Measurements from ENCODE around the gene C2orf42. TPM values are rescaled to one million over a fixed set of nuclear protein-coding genes. Genes with fewer than 3 reads are reported as not detected.

The C2orf42 gene
- total and polyA plus RNA-seq, 10 of the 15 experiments (the other 5 are each of a cell fraction or from before 2014, with no cell fraction given) = 5.5 to 19.8 (median 11.5) TPM

- intact Hi-C loops (cut with micrococcal nuclease; ENCODE audit: unreplicated experiment) (no loop called here), in situ Hi-C loops (cut with MboI) (no loop called here)
- no peak for ATAC-seq
- no peaks in the 10 kb centered on the region; the same call in 2 of the 3 replicates for H3K9me3 ChIP-seq (replicated peaks; ENCODE audit: control insufficient read depth, insufficient read depth, low read length)
- FAIRE-seq = no peak
- DNase-seq (ENCODE audit: low read depth, low spot score) = no peak
- ChIA-PET POLR2A (interaction anchor here (1.8 kb wide), 1 partner anchor 11 kb away, joined by 4 read pairs; the partner anchor contains the start of gene C2orf42), RAD21 (ENCODE audit: unreplicated experiment) (interaction anchor here (0.6 kb wide), 1 partner anchor 431 kb away, joined by 3 read pairs; no protein-coding TSS in a partner anchor), SMC1A (ENCODE audit: uncharacterized antibody, unreplicated experiment) (interaction anchor here (1.5 kb wide), 1 partner anchor 10 kb away, joined by 3 read pairs; no protein-coding TSS in a partner anchor), CTCF (no interaction called here)
- 78% methylated on average over 6 of the region's 6 CpGs for WGBS (ENCODE audit: insufficient coverage, insufficient replicate concordance, low lambda C conversion rate, missing lambda C conversion rate)
- H3K4me2 ChIP-seq (ENCODE audit: control insufficient read depth, insufficient read depth) = no peak overlapping the region
- TF ChIP-seq SPI1 (IDR thresholded peaks at IDR 0.05; ENCODE audit: borderline replicate concordance, insufficient read depth, low read depth, low read length) (no peak), MLLT1 (IDR thresholded peaks at IDR 0.05) (no peak), NFIC (IDR thresholded peaks at IDR 0.05; ENCODE audit: low read depth, low read length) (no peak), ZBED1 (IDR thresholded peaks at IDR 0.05; ENCODE audit: borderline replicate concordance) (no peak), CBFB (IDR thresholded peaks at IDR 0.05; ENCODE audit: low read depth) (no peak), FOXM1 (IDR thresholded peaks at IDR 0.05; ENCODE audit: low read depth, low read length) (no peak), MTA2 (IDR thresholded peaks at IDR 0.05; ENCODE audit: low read depth) (no peak), SKIL (IDR thresholded peaks at IDR 0.05; ENCODE audit: low read depth, poor library complexity, severe bottlenecking) (no peak), YBX1 (IDR thresholded peaks at IDR 0.05) (no peak)
- H3K27me3 ChIP-seq (replicated peaks in 1 of 2; ENCODE audit: control insufficient read depth in 2 of 2, insufficient read depth in 2 of 2, low read length in 1 of 2) = no peaks in the 10 kb centered on the region
- no peak overlapping the region for H2AFZ ChIP-seq (ENCODE audit: control insufficient read depth, low read depth, low read length)
- H4K20me1 ChIP-seq (ENCODE audit: control insufficient read depth, insufficient read depth) = no peaks in the 10 kb centered on the region
- no peaks in the 10 kb centered on the region for H3K4me1 ChIP-seq (ENCODE audit: control insufficient read depth, insufficient read depth, low read length)
- no TSS peak for BruUV-seq (replicated peaks)
- H3K9ac ChIP-seq (ENCODE audit: control insufficient read depth, insufficient read depth, low read length) = no peak overlapping the region
- no peak overlapping the region for H3K4me3 ChIP-seq
- no peaks in the 10 kb centered on the region for H3K36me3 ChIP-seq (ENCODE audit: control insufficient read depth in 2 of 2, insufficient read depth in 2 of 2, low read length in 1 of 2)
- H3K27ac ChIP-seq (ENCODE audit: control insufficient read depth, insufficient read depth) = no peak overlapping the region
- no peaks in the 10 kb centered on the region for H3K79me2 ChIP-seq (ENCODE audit: control insufficient read depth, insufficient read depth, low read length)
Observed at GRCh38 chr2:70201831-70202230, 11.0 kb upstream of the C2orf42 start.
